ENCODE results near the gene CELF4. TPM values are rescaled to one million over a fixed set of nuclear protein-coding genes. Genes with fewer than 3 reads are reported as not detected.

Gene CELF4
- total RNA-seq, 1 donor from 2014 or later: not detected

GRCh38 chr18:37527395-37527794, 38.2 kb downstream of the CELF4 start:
- no peak for DNase-seq (ENCODE audit: low read depth)

GRCh38 chr18:37525262-37525585, 40.4 kb downstream of the CELF4 start:
- DNase-seq (ENCODE audit: low read depth): no peak

GRCh38 chr18:37524498-37525261, 40.9 kb downstream of the CELF4 start:
- no peak for DNase-seq (ENCODE audit: low read depth)

GRCh38 chr18:37524139-37524497, 41.5 kb downstream of the CELF4 start:
- DNase-seq (ENCODE audit: low read depth): no peak

GRCh38 chr18:37521510-37522465, 43.8 kb downstream of the CELF4 start:
- DNase-seq (ENCODE audit: low read depth): no peak

GRCh38 chr18:37520508-37520907, 45.1 kb downstream of the CELF4 start:
- DNase-seq (ENCODE audit: low read depth): no peak

GRCh38 chr18:37519510-37520135, 46.0 kb downstream of the CELF4 start:
- DNase-seq (ENCODE audit: low read depth): no peak

- DNase-seq (ENCODE audit: low read depth): no peak
Observed at GRCh38 chr18:37516361-37516853, 49.2 kb downstream of the CELF4 start.

- DNase-seq (ENCODE audit: low read depth): no peak
Observed at GRCh38 chr18:37514953-37515352, 50.6 kb downstream of the CELF4 start.

GRCh38 chr18:37512400-37512799, 53.2 kb downstream of the CELF4 start:
- DNase-seq (ENCODE audit: low read depth): no peak

- no peak for DNase-seq (ENCODE audit: low read depth)
Observed at GRCh38 chr18:37511721-37512298, 53.8 kb downstream of the CELF4 start.

- DNase-seq (ENCODE audit: low read depth): no peak
Observed at GRCh38 chr18:37509600-37509999, 56.0 kb downstream of the CELF4 start.

- DNase-seq (ENCODE audit: low read depth): no peak
Observed at GRCh38 chr18:37508207-37508606, 57.4 kb downstream of the CELF4 start.

- DNase-seq (ENCODE audit: low read depth): no peak
Observed at GRCh38 chr18:37507239-37507638, 58.4 kb downstream of the CELF4 start.

- DNase-seq (ENCODE audit: low read depth): no peak
Observed at GRCh38 chr18:37506001-37506400, 59.6 kb downstream of the CELF4 start.

GRCh38 chr18:37505321-37505720, 60.3 kb downstream of the CELF4 start:
- DNase-seq (ENCODE audit: low read depth): no peak

- no peak for DNase-seq (ENCODE audit: low read depth)
Observed at GRCh38 chr18:37502601-37503000, 63.0 kb downstream of the CELF4 start.

- DNase-seq (ENCODE audit: low read depth): no peak
Observed at GRCh38 chr18:37502036-37502435, 63.6 kb downstream of the CELF4 start.

- no peak for DNase-seq (ENCODE audit: low read depth)
Observed at GRCh38 chr18:37501136-37501535, 64.5 kb downstream of the CELF4 start.

GRCh38 chr18:37499913-37500312, 65.7 kb downstream of the CELF4 start:
- DNase-seq (ENCODE audit: low read depth): no peak

GRCh38 chr18:37499044-37499443, 66.6 kb downstream of the CELF4 start:
- DNase-seq (ENCODE audit: low read depth): no peak

Data from myocyte (in vitro differentiated cells).